ENCODE data around the gene MT1E. TPM values are rescaled to one million over a fixed set of nuclear protein-coding genes. Genes with fewer than 3 reads are reported as not detected.
A peak's percentile ranks its signal among the peaks of the same experiment; 100 is the strongest.

The MT1E gene
- total and polyA plus RNA-seq, 8 donors: 16.1 to 1,956 (median 434) TPM

- DNase-seq: peak; percentile 62 to 85
- WGBS, 5 donors: 34 to 48% (median 43%) methylated on average over 12 to 14 of the region's 14 CpGs
- Histone ChIP-seq H3K36me3 (no peaks in the 10 kb centered on the region), H3K4me1 (peaks cover 35 to 57% (median 51%) of the 10 kb centered on the region in 4 donors), H3K27me3 (no peaks in the 10 kb centered on the region), H3K4me3 (peak overlapping the region in 1 of 4 donors; percentile 14), H3K27ac (peak overlapping the region; percentile 88 to 96 (median 92)), H3K9me3 (no peaks in the 10 kb centered on the region)
- intact Hi-C loops (cut with DNase I; ENCODE audit: low total_unique reads): no loop called here
- no peak for TF ChIP-seq POLR2A (IDR thresholded peaks at IDR 0.05)
- TF ChIP-seq POLR2AphosphoS5 (IDR thresholded peaks at IDR 0.05): peak; percentile 82 to 98 (median 95)
- peak; percentile 99 for TF ChIP-seq EP300 (IDR thresholded peaks at IDR 0.05)
- TF ChIP-seq CTCF (IDR thresholded peaks at IDR 0.05): no peak
Measured at GRCh38 chr16:56607109-56607618, 18.4 kb upstream of the MT1E start.

GRCh38 chr16:56607675-56608042, 17.9 kb upstream of the MT1E start:
- intact Hi-C loops (cut with DNase I; ENCODE audit: low total_unique reads): no loop called here
- Histone ChIP-seq H3K9me3 (no peaks in the 10 kb centered on the region), H3K27ac (peak overlapping the region; percentile 88 to 96 (median 92)), H3K4me1 (peaks cover 35 to 57% (median 51%) of the 10 kb centered on the region in 4 donors), H3K4me3 (peak overlapping the region; percentile 58 to 78 (median 66)), H3K27me3 (no peaks in the 10 kb centered on the region), H3K36me3 (no peaks in the 10 kb centered on the region)
- 64 to 80% (median 69%) methylated on average over 2 of the region's 2 CpGs for WGBS, 5 donors
- TF ChIP-seq POLR2A (IDR thresholded peaks at IDR 0.05): no peak
- TF ChIP-seq EP300 (IDR thresholded peaks at IDR 0.05): no peak
- no peak for TF ChIP-seq POLR2AphosphoS5 (IDR thresholded peaks at IDR 0.05)
- TF ChIP-seq CTCF (IDR thresholded peaks at IDR 0.05): no peak
- DNase-seq: no peak

GRCh38 chr16:56608043-56608875, 17.3 kb upstream of the MT1E start, which contains the start of gene MT2A:
Gene MT2A, plus strand, starts transcription at chr16:56608584. Its CDS starts 72 bp downstream, at chr16:56608656.
- Histone ChIP-seq H3K9me3 (no peaks in the 10 kb centered on the region), H3K27ac (peak within 1 kb of the TSS; percentile 88 to 96 (median 92)), H3K27me3 (no peaks in the 10 kb centered on the region), H3K36me3 (no peaks in the 10 kb centered on the region), H3K4me1 (peaks cover 35 to 57% (median 51%) of the 10 kb centered on the region in 4 donors), H3K4me3 (peak within 1 kb of the TSS; percentile 58 to 78 (median 66))
- TF ChIP-seq EP300 (IDR thresholded peaks at IDR 0.05) (peak; percentile 94), POLR2A (IDR thresholded peaks at IDR 0.05) (peak in 1 of 4 donors; percentile 61), CTCF (IDR thresholded peaks at IDR 0.05) (no peak), POLR2AphosphoS5 (IDR thresholded peaks at IDR 0.05) (peak; percentile 84 to 98 (median 97))
- WGBS, 5 donors: 5 to 18% (median 7%) methylated on average over 16 to 62 of the region's 62 CpGs
- intact Hi-C loops (cut with DNase I; ENCODE audit: low total_unique reads): no loop called here
- DNase-seq: peak; percentile 97 to 98

- DNase-seq: peak in 1 of 2 donors; percentile 30
- intact Hi-C loops (cut with DNase I; ENCODE audit: low total_unique reads): no loop called here
Measured at GRCh38 chr16:56608876-56609462, 16.6 kb upstream of the MT1E start.

More at GRCh38 chr16:56608876-56609462, 16.6 kb upstream of the MT1E start:
- no peaks in the 10 kb centered on the region for H3K27me3 ChIP-seq
- TF ChIP-seq CTCF (IDR thresholded peaks at IDR 0.05): no peak
- peak in 2 of 3 donors; percentile 2 to 22 for TF ChIP-seq POLR2AphosphoS5 (IDR thresholded peaks at IDR 0.05)
- 0 to 1% (median 1%) methylated on average over 21 of the region's 21 CpGs for WGBS, 5 donors
- peak overlapping the region; percentile 58 to 78 (median 66) for H3K4me3 ChIP-seq
- H3K27ac ChIP-seq: peak overlapping the region; percentile 88 to 96 (median 92)
- H3K9me3 ChIP-seq: no peaks in the 10 kb centered on the region
- H3K4me1 ChIP-seq: peaks cover 35 to 57% (median 51%) of the 10 kb centered on the region in 4 donors
- H3K36me3 ChIP-seq: no peaks in the 10 kb centered on the region
